ENCODE measurements around the gene SPAG5. TPM values are rescaled to one million over a fixed set of nuclear protein-coding genes. Genes with fewer than 3 reads are reported as not detected.

SPAG5 gene
- total and polyA plus RNA-seq, 9 of the 15 experiments (the other 6 are each of a cell fraction or from before 2014, with no cell fraction given) = 94.4 to 286 (median 151) TPM

- no peak for TF ChIP-seq ETV6 (IDR thresholded peaks at IDR 0.05; ENCODE audit: borderline replicate concordance in 1 of 2, low read depth in 2 of 2, low read length in 1 of 2)
- TF ChIP-seq ETV6 (CRISPR knock-in tag; IDR thresholded peaks at IDR 0.05; ENCODE audit: borderline replicate concordance) = no peak
- TF ChIP-seq PREB (CRISPR knock-in tag; IDR thresholded peaks at IDR 0.05) = peak; percentile 99; the same call in 1 of the 2 replicates
- no peak for TF ChIP-seq SIN3B (IDR thresholded peaks at IDR 0.05; ENCODE audit: low read depth)
- no peak for TF ChIP-seq TSHZ1 (CRISPR knock-in tag; IDR thresholded peaks at IDR 0.05)
- TF ChIP-seq ASH1L (IDR thresholded peaks at IDR 0.05; ENCODE audit: borderline replicate concordance, low read depth, partially characterized antibody) = no peak
- no peak for TF ChIP-seq RBM22 (IDR thresholded peaks at IDR 0.05; ENCODE audit: low read depth, low read length, poor library complexity, severe bottlenecking)
- TF ChIP-seq STAT6 (CRISPR knock-in tag; IDR thresholded peaks at IDR 0.05) = no peak; the same call in 1 of the 2 replicates
- peak; percentile 88 for TF ChIP-seq LCOR (CRISPR knock-in tag; IDR thresholded peaks at IDR 0.05)
- TF ChIP-seq EP300 (IDR thresholded peaks at IDR 0.05; ENCODE audit: low read length) = no peak
- TF ChIP-seq NCOA4 (IDR thresholded peaks at IDR 0.05; ENCODE audit: partially characterized antibody) = no peak
- TF ChIP-seq ARID3A (IDR thresholded peaks at IDR 0.05; ENCODE audit: borderline replicate concordance, low read depth, low read length) = no peak
- TF ChIP-seq POLR2AphosphoS5 (IDR thresholded peaks at IDR 0.05; ENCODE audit: control insufficient read depth, insufficient read depth, low read depth, low read length) = no peak
- TF ChIP-seq RBM25 (IDR thresholded peaks at IDR 0.05; ENCODE audit: low read depth, low read length, severe bottlenecking) = peak; percentile 79
- TF ChIP-seq SMARCC2 (IDR thresholded peaks at IDR 0.05; ENCODE audit: low read depth) = 0 out of 2 replicates have a peak, but pooled peaks have one; percentile 22
These were observed 723 bp upstream of the SPAG5 start (continued) for GRCh38 chr17:28599311-28600184.

All from K562 (cell line).